ENCODE measurements around the gene CTBP2.

Gene CTBP2

DNA sequence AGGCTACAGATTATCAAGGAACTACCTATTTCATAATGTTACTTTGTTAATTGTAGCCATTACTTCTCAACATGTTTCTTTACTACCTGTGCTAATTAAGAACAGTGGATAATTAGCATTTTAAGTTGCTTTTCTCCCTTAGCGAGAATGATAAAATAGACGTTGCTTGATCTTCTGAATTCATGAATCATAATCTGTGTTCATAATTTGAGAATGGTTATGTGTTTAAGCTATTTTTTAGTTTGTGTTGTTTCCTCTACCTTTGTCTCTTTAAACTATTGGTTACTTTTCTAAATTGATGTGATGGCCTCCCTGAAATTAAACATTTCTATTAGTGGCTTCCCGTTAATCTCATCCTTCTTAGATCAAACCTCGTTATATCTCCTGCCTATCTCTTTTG, 218.5 kb downstream of the CTBP2 start, which contains the start of gene ZRANB1:
ZRANB1 (plus strand) TSS at position 301 of the 400 bp plus-strand sequence. CDS start 371 bp downstream, outside the sequence.
- DNase-seq (ENCODE audit: low spot score): no peak

GRCh38 chr10:124939290-124939689, 221.1 kb downstream of the CTBP2 start:
- no peak for DNase-seq (ENCODE audit: low spot score)

- DNase-seq (ENCODE audit: low spot score): no peak
Observed at GRCh38 chr10:124936813-124937212, 223.6 kb downstream of the CTBP2 start.

GRCh38 chr10:124935946-124936345, 224.4 kb downstream of the CTBP2 start:
- peak; percentile 11 for DNase-seq (ENCODE audit: low spot score)

Data from SW480 (cell line).